Measurements from ENCODE around the gene PES1.

The PES1 gene

GRCh38 chr22:30609260-30610185, 17.8 kb upstream of the PES1 start:
- no peak overlapping the region for H3K4me3 ChIP-seq (ENCODE audit: control insufficient read depth, low read depth, low read length)
- peak; percentile 85 for DNase-seq (ENCODE audit: low read depth)
- no peak for TF ChIP-seq CTCF (conservative IDR thresholded peaks at IDR 0.05; ENCODE audit: control insufficient read depth, insufficient read depth, low read depth, low read length)

GRCh38 chr22:30607939-30608338, 16.2 kb upstream of the PES1 start:
- no peak overlapping the region for H3K4me3 ChIP-seq (ENCODE audit: control insufficient read depth, low read depth, low read length)
- no peak for DNase-seq (ENCODE audit: low read depth)
- no peak for TF ChIP-seq CTCF (conservative IDR thresholded peaks at IDR 0.05; ENCODE audit: control insufficient read depth, insufficient read depth, low read depth, low read length)

GRCh38 chr22:30607300-30607930, 15.7 kb upstream of the PES1 start:
- TF ChIP-seq CTCF (conservative IDR thresholded peaks at IDR 0.05; ENCODE audit: control insufficient read depth, insufficient read depth, low read depth, low read length), result no peak
- peak overlapping the region; percentile 59 for H3K4me3 ChIP-seq (ENCODE audit: control insufficient read depth, low read depth, low read length)
- no peak for DNase-seq (ENCODE audit: low read depth)

GRCh38 chr22:30606455-30607299, 15.0 kb upstream of the PES1 start, which contains the start of gene TCN2:
TSS of gene TCN2 (plus strand) at chr22:30607174. CDS start at chr22:30607332, 158 bp downstream.
- no peak for TF ChIP-seq CTCF (conservative IDR thresholded peaks at IDR 0.05; ENCODE audit: control insufficient read depth, insufficient read depth, low read depth, low read length)
- H3K4me3 ChIP-seq (ENCODE audit: control insufficient read depth, low read depth, low read length), result peak within 1 kb of the TSS; percentile 59
- peak; percentile 84 for DNase-seq (ENCODE audit: low read depth)

- H3K4me3 ChIP-seq (ENCODE audit: control insufficient read depth, low read depth, low read length), result no peak overlapping the region
- peak; percentile 59 for DNase-seq (ENCODE audit: low read depth)
- TF ChIP-seq CTCF (conservative IDR thresholded peaks at IDR 0.05; ENCODE audit: control insufficient read depth, insufficient read depth, low read depth, low read length), result peak; percentile 81
Observed at GRCh38 chr22:30605449-30606110, 13.9 kb upstream of the PES1 start.

GRCh38 chr22:30604723-30605122, 13.0 kb upstream of the PES1 start:
- H3K4me3 ChIP-seq (ENCODE audit: control insufficient read depth, low read depth, low read length), result no peak overlapping the region
- DNase-seq (ENCODE audit: low read depth), result no peak
- TF ChIP-seq CTCF (conservative IDR thresholded peaks at IDR 0.05; ENCODE audit: control insufficient read depth, insufficient read depth, low read depth, low read length), result no peak
